Left lung (tissue), 10 donors: ENCODE results near the gene CEP95. TPM values are rescaled to one million over a fixed set of nuclear protein-coding genes. Genes with fewer than 3 reads are reported as not detected.

Experiments used
- ATAC-seq: fragments of 200-7000 bp; cut with Tn5 transposase; one replicate; pipeline ENCODE4 v1.9.1; 2020; ENCODE audit warnings: moderate library complexity
- DNase-seq, 4 donors: peaks; one replicate each; pipeline ENCODE4 v3.0.0-alpha.2; 2013 to 2020
- H3K27ac ChIP-seq, 2 donors: fragments of 200-600 bp; sonication (generic) in 1 of 2; one replicate each; pipeline versions ENCODE4 v1.5.0 to v1.8.0; 2020 to 2021
- H3K27me3 ChIP-seq, 2 donors: fragments of 200-600 bp; sonication (generic) in 1 of 2; one replicate each; pipeline versions ENCODE4 v1.5.0 to v1.8.0; 2020 to 2021
- H3K36me3 ChIP-seq, 2 donors: fragments of 200-600 bp; sonication (generic) in 1 of 2; one replicate each; pipeline versions ENCODE4 v1.5.0 to v1.8.0; 2020 to 2021
- H3K4me1 ChIP-seq, 2 donors: fragments of 200-600 bp; one replicate each; pipeline ENCODE4 v1.8.0; 2021
- H3K4me3 ChIP-seq, 2 donors: fragments of 200-600 bp; sonication (generic) in 1 of 2; one replicate each; pipeline versions ENCODE4 v1.5.0 to v1.8.0; 2020 to 2021; ENCODE audit warnings: mild to moderate bottlenecking in 1 of 2
- H3K9me3 ChIP-seq, 2 donors: fragments of 200-600 bp; sonication (generic) in 1 of 2; one replicate each; pipeline versions ENCODE4 v1.5.0 to v1.8.0; 2020 to 2021
- CTCF ChIP-seq, 2 donors: fragments of 200-600 bp; sonication (generic) in 1 of 2; IDR thresholded peaks; one replicate each; pipeline versions ENCODE4 v1.5.0 to v1.8.0; 2021; ENCODE audit warnings: antibody characterized with exemption in 2 of 2
- intact Hi-C, 2 donors: fragments of 100-400 bp; cut with DNase I; formaldehyde crosslinking; loops; one replicate each; pipeline versions ENCODE4 v1.11.2 to v1.14.2; 2022
- polyA plus RNA-seq, 6 donors: library from polyadenylated mRNA; unstranded; fragments of 120-200 nt; gene quantifications; one replicate each; pipeline ENCODE4 v1.2.1, GENCODE V29; 2013; ENCODE audit not compliant: insufficient read length in 6 of 6
- total RNA-seq, 2 donors: library from RNA; stranded (reverse); fragmentation: NEBNext Ultra II Directional; extraction: Animal tissue kit (Norgen Biotek cat#: 25700); gene quantifications; one replicate each; pipeline ENCODE4 v1.2.1, GENCODE V29; 2021
- donor health status: DM: no; HTN: yes; CAD: no.
- donor health status: DM: no; HTN: no; CAD: no.

Gene CEP95
- total and polyA plus RNA-seq, 8 donors = 21.2 to 202 (median 148) TPM

- H3K36me3 ChIP-seq = peaks cover 0 to 97% of the 10 kb centered on the region in 2 donors
- no peak for TF ChIP-seq CTCF (IDR thresholded peaks at IDR 0.05)
- no peak overlapping the region for H3K4me3 ChIP-seq
- intact Hi-C loops = no loop called here
- DNase-seq = no peak
- peak; percentile 80 for ATAC-seq
- no peaks in the 10 kb centered on the region for H3K4me1 ChIP-seq
- peak overlapping the region in 1 of 2 donors; percentile 8 for H3K27ac ChIP-seq
- no peaks in the 10 kb centered on the region for H3K9me3 ChIP-seq
- H3K27me3 ChIP-seq = no peaks in the 10 kb centered on the region
Measured at GRCh38 chr17:64531955-64532371, 25.2 kb downstream of the CEP95 start.

- DNase-seq (no peak), ATAC-seq (no peak)
- Histone ChIP-seq H3K27ac (peak overlapping the region in 1 of 2 donors; percentile 8), H3K27me3 (no peaks in the 10 kb centered on the region), H3K4me1 (no peaks in the 10 kb centered on the region), H3K9me3 (no peaks in the 10 kb centered on the region), H3K4me3 (no peak overlapping the region), H3K36me3 (peaks cover 0 to 97% of the 10 kb centered on the region in 2 donors)
- TF ChIP-seq CTCF (IDR thresholded peaks at IDR 0.05) = no peak
- intact Hi-C loops = no loop called here
Measured at GRCh38 chr17:64532409-64532808, 25.6 kb downstream of the CEP95 start.

- no peak for DNase-seq
- intact Hi-C loops = no loop called here
- peaks cover 0 to 99% of the 10 kb centered on the region in 2 donors for H3K36me3 ChIP-seq
- no peak overlapping the region for H3K27ac ChIP-seq
- H3K4me3 ChIP-seq = no peak overlapping the region
- TF ChIP-seq CTCF (IDR thresholded peaks at IDR 0.05) = no peak
- H3K27me3 ChIP-seq = no peaks in the 10 kb centered on the region
- ATAC-seq = no peak
- no peaks in the 10 kb centered on the region for H3K9me3 ChIP-seq
- no peaks in the 10 kb centered on the region for H3K4me1 ChIP-seq
Measured at GRCh38 chr17:64533784-64534183, 27.0 kb downstream of the CEP95 start.

- no peak for TF ChIP-seq CTCF (IDR thresholded peaks at IDR 0.05)
- peak; percentile 12 for ATAC-seq
- Histone ChIP-seq H3K36me3 (peaks cover 0 to 99% of the 10 kb centered on the region in 2 donors), H3K27ac (no peak overlapping the region), H3K27me3 (no peaks in the 10 kb centered on the region), H3K4me1 (no peaks in the 10 kb centered on the region), H3K9me3 (no peaks in the 10 kb centered on the region), H3K4me3 (no peak overlapping the region)
- DNase-seq = no peak
- intact Hi-C loops = no loop called here
Measured at GRCh38 chr17:64534187-64534586, 27.4 kb downstream of the CEP95 start.

- DNase-seq (no peak), ATAC-seq (no peak)
- no peaks in the 10 kb centered on the region for H3K4me1 ChIP-seq
- no peak for TF ChIP-seq CTCF (IDR thresholded peaks at IDR 0.05)
- intact Hi-C loops = no loop called here
- H3K27ac ChIP-seq = no peak overlapping the region
- H3K9me3 ChIP-seq = no peaks in the 10 kb centered on the region
- H3K27me3 ChIP-seq = no peaks in the 10 kb centered on the region
- no peak overlapping the region for H3K4me3 ChIP-seq
- H3K36me3 ChIP-seq = peaks cover 0 to 98% of the 10 kb centered on the region in 2 donors
Measured at GRCh38 chr17:64535357-64535756, 28.6 kb downstream of the CEP95 start.
